Measurements from ENCODE around the gene PTPRE.

DNA sequence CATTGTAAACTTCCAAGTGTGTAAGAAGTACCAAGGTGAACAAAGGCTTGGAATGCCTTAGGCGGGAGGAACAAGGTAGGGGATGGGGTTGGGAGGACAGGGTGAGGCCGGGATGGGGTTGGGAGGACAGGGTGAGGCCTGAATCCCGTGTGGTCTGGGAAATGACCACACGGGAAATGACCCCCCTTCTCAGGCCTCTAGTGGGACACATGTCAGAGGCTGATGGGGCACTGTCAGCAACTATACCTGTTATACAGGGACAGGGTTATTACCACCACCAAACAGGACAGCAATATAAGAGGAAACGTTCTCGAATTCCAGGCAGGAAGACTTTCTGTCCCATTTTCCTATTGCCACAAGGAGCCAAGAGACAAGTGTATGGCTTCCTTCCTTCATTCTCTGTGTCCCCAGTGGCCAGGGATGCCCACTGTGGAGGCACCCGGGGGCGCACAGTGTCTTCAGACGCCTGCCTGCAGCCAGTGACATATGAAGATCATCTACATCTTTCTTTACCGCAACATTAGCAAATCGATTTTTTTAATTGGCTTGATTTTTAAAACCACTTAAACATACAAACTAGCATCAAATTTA, 218.0 kb downstream of the PTPRE start:
- TF ChIP-seq, protein P1, sequence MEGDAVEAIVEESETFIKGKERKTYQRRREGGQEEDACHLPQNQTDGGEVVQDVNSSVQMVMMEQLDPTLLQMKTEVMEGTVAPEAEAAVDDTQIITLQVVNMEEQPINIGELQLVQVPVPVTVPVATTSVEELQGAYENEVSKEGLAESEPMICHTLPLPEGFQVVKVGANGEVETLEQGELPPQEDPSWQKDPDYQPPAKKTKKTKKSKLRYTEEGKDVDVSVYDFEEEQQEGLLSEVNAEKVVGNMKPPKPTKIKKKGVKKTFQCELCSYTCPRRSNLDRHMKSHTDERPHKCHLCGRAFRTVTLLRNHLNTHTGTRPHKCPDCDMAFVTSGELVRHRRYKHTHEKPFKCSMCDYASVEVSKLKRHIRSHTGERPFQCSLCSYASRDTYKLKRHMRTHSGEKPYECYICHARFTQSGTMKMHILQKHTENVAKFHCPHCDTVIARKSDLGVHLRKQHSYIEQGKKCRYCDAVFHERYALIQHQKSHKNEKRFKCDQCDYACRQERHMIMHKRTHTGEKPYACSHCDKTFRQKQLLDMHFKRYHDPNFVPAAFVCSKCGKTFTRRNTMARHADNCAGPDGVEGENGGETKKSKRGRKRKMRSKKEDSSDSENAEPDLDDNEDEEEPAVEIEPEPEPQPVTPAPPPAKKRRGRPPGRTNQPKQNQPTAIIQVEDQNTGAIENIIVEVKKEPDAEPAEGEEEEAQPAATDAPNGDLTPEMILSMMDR (tag by site-specific recombination; IDR thresholded peaks at IDR 0.05): 0 out of 2 replicates have a peak, but pooled peaks have one; percentile 23
- TF ChIP-seq SP2 (tag by site-specific recombination; IDR thresholded peaks at IDR 0.05): no peak
- TF ChIP-seq, protein P2, sequence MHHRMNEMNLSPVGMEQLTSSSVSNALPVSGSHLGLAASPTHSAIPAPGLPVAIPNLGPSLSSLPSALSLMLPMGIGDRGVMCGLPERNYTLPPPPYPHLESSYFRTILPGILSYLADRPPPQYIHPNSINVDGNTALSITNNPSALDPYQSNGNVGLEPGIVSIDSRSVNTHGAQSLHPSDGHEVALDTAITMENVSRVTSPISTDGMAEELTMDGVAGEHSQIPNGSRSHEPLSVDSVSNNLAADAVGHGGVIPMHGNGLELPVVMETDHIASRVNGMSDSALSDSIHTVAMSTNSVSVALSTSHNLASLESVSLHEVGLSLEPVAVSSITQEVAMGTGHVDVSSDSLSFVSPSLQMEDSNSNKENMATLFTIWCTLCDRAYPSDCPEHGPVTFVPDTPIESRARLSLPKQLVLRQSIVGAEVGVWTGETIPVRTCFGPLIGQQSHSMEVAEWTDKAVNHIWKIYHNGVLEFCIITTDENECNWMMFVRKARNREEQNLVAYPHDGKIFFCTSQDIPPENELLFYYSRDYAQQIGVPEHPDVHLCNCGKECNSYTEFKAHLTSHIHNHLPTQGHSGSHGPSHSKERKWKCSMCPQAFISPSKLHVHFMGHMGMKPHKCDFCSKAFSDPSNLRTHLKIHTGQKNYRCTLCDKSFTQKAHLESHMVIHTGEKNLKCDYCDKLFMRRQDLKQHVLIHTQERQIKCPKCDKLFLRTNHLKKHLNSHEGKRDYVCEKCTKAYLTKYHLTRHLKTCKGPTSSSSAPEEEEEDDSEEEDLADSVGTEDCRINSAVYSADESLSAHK (tag by site-specific recombination; IDR thresholded peaks at IDR 0.05): no peak
- TF ChIP-seq, protein P3, sequence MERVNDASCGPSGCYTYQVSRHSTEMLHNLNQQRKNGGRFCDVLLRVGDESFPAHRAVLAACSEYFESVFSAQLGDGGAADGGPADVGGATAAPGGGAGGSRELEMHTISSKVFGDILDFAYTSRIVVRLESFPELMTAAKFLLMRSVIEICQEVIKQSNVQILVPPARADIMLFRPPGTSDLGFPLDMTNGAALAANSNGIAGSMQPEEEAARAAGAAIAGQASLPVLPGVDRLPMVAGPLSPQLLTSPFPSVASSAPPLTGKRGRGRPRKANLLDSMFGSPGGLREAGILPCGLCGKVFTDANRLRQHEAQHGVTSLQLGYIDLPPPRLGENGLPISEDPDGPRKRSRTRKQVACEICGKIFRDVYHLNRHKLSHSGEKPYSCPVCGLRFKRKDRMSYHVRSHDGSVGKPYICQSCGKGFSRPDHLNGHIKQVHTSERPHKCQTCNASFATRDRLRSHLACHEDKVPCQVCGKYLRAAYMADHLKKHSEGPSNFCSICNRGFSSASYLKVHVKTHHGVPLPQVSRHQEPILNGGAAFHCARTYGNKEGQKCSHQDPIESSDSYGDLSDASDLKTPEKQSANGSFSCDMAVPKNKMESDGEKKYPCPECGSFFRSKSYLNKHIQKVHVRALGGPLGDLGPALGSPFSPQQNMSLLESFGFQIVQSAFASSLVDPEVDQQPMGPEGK (tag by site-specific recombination; IDR thresholded peaks at IDR 0.05): no peak
- no peak for TF ChIP-seq KLF1 (tag by site-specific recombination; IDR thresholded peaks at IDR 0.05)
- no peak for TF ChIP-seq KLF9 (tag by site-specific recombination; IDR thresholded peaks at IDR 0.05; ENCODE audit: low read depth)
- TF ChIP-seq ZNF776 (tag by site-specific recombination; IDR thresholded peaks at IDR 0.05; ENCODE audit: borderline replicate concordance): no peak
